CD4-positive, alpha-beta T cell treated with Interferon gamma for 1 hour (primary cell): ENCODE results near the gene SLC25A13.
A peak's percentile ranks its signal among the peaks of the same experiment; 100 is the strongest.
"Not testable (repeated sequence)": the region's sequence is repeated elsewhere in the genome, so short reads cannot be mapped to it uniquely, and the experiment has no call there.

Experiments
- DNase-seq: peaks from one replicate; pipeline ENCODE4 v3.0.0-alpha.2; 2020

Gene SLC25A13, protein sequence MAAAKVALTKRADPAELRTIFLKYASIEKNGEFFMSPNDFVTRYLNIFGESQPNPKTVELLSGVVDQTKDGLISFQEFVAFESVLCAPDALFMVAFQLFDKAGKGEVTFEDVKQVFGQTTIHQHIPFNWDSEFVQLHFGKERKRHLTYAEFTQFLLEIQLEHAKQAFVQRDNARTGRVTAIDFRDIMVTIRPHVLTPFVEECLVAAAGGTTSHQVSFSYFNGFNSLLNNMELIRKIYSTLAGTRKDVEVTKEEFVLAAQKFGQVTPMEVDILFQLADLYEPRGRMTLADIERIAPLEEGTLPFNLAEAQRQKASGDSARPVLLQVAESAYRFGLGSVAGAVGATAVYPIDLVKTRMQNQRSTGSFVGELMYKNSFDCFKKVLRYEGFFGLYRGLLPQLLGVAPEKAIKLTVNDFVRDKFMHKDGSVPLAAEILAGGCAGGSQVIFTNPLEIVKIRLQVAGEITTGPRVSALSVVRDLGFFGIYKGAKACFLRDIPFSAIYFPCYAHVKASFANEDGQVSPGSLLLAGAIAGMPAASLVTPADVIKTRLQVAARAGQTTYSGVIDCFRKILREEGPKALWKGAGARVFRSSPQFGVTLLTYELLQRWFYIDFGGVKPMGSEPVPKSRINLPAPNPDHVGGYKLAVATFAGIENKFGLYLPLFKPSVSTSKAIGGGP

DNA sequence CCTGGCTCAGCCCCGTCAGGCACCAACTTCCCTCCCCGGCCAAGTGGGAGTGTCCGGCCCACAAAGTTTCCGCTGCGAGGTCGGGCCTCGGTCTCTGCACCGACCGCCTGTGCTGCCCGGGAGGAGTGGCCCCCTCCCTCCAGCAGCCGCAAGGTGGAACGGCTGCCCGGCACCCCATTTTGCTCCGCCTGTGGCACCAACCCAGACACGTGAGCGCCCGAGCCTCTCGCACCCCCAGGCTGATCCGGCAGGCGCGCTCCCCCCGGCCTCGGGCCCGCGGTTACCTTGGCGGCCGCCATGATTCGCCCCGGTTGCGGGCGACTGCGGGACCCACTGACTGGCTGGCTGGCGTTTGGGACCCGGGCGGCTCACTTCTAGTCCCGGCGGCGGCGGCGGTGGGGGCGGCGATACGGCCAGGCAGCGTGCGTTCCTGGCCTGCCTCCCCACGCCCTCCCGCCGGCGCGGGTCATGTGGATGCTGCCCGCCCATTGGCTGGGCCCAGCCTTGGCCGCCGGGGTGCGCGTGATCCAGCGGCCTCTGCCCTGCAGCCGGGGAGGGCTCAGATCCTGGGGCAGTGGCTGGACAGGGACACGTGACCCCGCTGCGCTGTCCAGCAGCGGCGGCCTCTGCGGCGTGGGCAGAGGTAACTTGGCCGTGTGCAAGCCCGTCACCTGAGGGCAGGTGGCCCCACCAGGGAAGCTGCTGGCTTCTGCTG is at the start of gene SLC25A13:
TSS of gene SLC25A13 (minus strand) at position 441 of the 715 bp plus-strand sequence. CDS start at position 299, 142 bp downstream.
- DNase-seq = peak; percentile 74

- DNase-seq = not testable (repeated sequence)
These were observed 44.0 kb upstream of the SLC25A13 start for GRCh38 chr7:96365916-96366315.

- no peak for DNase-seq
These were observed 39.4 kb upstream of the SLC25A13 start for GRCh38 chr7:96361116-96361857.

DNA sequence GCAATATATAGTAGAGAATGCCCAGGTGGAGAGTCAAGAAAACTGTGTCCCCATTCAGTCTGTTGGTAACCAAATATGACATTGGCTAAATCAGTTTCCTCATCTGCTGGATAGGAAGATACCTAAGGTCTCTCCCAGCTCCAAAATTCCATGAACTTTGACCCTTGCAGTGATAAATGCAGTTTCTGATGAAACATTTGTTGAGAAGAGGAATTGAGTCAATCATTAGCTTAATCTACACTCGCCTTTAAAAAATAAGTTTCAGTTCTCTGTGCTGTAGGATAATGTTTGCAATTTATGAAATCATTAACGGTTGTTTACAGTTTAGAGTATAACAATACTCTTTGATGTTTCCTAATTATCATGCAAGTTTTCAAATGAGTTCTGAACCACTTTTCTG is 38.0 kb upstream of the SLC25A13 start:
- DNase-seq = no peak

- DNase-seq = not testable (repeated sequence)
These were observed 36.5 kb upstream of the SLC25A13 start for GRCh38 chr7:96358236-96358971.

DNA sequence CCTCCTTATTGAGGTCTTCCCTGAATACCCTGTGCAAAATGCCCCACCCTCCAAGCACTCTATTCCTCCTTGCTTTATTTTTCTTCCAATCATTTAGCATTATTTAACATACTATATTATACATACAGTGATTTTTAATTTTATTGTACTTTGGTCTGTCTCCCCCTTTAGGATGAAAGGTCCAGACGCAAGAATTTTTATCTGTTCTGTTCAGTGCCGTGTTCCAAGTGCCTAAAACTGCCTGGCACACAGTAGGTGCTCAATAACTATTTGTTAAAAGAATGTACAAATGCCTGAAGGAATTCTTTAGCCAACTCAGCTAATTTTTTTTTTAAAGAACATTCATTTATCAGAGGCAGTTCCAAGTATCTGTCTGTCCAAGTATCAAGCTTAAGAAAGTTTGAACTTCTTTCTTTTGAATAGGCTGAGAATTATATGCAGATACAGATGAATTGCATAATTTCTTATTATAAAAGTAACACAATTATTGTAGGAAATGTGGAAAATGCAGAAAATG is 34.1 kb upstream of the SLC25A13 start:
- DNase-seq = no peak

DNA sequence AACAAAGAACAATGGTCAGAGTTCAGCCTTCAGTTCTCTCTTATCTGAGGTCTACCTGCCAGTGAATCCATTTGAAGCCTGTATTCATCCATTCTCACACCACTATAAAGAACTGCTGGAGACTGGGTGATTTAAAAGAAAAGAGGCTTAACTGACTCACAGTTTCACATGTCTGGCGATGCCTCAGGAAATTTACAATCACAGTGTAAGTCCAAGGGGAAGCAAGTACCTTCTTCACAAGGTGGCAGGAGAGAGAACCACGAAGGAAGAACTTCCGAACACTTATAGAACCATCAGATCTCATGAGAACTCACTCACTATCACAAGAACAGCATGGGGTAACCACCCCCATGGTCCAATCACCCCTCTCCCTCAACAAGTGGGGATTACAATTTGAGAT is 33.0 kb upstream of the SLC25A13 start:
- no peak for DNase-seq

DNA sequence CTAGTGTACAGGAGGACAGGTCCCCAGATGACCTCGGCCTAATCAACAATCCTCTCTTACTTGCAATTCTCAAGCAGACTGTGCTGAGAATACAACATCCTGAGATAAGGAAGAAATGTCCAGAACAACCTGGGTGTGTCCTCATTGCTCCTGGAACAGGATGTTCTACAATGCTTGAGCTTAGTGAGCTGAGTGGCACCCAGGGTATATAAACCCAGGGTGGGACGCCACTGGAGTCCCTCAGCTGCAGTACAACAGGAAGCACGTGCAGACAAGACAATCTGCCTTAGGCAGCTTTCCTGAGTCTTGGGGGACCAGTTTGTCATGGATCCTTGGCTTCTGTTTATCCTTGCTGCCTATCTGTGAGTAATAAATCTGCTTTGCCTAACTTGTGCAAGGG is 27.7 kb upstream of the SLC25A13 start:
- DNase-seq = no peak

DNA sequence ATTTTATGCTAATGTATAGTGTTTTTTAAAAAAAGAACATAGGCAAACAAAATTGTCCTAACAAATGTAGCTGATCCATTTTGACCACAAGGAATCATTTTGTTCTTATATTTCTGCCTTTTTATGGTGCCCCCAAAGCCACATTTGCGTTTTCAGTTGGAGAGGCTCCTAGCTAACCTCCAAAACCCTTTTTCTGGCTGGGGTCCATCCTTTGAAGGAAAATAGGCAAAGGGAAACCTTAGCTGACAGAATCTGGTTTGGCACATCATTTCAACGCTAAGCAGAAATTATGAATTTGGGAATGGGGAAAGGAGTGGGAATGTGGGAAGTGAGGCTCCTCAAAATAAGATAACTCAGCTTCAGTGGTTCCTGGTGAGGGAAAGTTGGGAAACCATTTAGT is 25.6 kb upstream of the SLC25A13 start:
- no peak for DNase-seq

DNA sequence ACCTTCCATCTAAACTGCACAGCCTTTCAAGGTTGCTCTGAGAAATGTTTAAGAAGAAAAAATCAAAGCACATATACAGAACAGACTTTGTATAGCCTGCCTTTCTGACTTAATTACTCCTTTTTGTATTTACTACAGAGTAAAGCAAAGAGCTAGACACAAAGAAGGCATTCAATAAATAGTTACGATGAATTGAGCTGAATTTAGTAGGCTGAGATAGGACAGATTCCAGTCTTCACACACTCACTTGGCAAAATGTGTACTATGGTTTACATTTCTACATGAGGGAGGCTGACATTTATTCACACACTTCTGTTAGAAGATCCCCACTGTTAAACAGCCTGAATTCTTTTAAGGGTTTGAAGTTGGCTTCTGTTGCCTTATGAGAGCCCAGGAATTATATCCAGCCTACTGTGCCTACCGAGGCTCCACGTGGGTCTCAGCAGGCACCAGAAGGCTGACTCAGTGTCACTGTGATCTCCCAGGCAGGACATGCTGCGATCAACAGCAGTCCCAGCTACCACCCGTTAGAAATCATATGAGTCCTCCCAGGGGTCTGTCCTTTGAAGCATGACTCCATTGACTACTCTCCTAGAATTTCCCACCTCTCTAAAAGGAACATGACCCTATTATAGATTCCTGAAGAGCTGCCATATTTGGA is 24.5 kb upstream of the SLC25A13 start:
- no peak for DNase-seq

DNA sequence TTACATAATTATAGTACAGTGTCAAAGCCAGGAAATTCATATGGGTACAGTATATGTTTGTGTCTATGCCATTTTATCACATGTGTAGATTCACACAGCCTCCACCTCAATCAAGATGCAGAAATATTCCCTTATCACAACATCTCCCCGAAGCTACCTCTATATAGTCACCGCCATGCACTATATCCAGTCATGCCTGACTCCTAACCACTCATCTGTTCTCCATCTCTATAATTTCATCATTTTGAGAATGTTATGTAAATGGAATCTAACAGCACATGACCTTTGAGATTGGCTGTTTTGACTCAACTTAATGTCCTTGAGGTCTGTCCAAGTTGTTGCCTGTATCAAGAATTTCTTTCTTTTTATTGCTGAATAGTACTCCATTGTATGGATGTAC is 22.3 kb upstream of the SLC25A13 start:
- no peak for DNase-seq

DNA sequence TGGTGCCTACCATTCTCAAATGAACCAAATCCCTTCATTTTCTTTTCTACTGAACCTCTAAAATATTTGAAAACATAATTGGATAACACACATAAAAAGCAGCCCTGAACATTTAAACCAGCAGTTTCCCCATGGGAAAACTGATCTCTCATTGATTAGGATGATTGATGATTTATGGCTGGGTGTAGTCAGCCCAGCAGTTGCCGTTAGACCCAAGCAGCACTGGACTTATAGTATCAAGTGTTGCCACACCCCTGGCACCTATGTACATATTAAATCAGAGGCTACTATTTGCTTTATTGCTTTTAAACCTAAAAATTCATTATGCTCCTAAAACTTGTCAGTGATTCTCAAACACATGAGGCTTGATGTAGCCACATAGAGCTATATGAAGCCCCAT is 20.2 kb upstream of the SLC25A13 start:
- DNase-seq = no peak

- no peak for DNase-seq
These were observed 15.6 kb upstream of the SLC25A13 start for GRCh38 chr7:96337519-96337918.

GRCh38 chr7:96332325-96332724 is 10.4 kb upstream of the SLC25A13 start:
- DNase-seq = no peak

DNA sequence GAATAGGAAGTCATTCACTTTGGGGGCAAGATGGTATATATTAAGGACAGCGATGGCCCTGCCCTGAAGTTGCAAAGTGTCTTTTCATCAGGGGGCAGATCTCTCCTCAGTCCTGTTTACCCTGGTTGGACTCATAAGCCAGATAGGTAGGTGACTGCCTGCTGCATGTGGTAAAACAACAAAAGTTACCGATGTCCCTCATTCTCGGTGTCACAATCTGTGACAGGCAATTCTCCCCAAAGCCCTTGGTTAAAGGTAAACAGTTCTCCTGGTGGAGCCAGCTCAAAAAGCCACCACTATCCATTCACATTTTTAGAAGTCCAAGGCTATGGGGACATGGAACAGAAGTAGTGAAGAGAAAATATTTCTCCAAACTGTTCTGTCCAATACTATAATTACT is 9.9 kb upstream of the SLC25A13 start:
- no peak for DNase-seq

DNA sequence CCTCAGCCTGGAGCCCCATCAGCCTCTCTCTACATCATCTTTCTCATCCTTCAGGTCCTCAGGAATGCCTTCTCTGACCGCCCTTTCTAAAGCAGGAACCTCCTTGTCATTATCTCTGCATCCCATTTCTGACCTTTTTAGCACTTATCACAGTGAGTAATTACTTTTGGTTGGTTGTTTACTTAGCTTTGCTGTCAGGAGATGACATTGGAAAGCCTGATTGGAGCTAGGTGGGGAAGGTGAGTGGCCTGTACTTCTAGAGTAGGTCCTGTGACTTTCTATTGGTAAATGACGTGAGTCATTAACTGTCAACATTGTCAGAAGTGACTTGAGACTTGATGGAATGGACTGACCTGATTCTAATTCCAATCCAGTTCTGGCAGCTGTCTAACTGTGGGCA is 9.3 kb upstream of the SLC25A13 start:
- DNase-seq = no peak

DNA sequence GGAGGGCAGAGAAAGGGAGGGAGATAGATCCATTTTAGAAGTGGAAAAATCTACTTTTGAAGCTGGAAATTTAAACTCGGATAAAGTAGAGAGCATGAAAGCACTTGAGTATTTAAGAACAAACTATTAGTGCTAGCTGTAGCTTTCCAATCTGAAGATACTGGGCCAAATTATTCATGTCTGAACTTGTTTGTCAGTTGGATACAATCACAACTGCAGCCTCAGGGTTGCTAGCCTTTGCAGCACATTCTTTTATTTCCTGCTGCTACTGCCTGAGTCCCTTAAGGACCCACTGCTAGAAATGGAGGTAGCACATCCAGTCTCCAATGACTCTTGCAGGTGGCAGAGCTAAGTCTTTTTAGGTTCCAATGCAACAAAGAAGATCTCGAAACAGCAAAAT is 8.3 kb upstream of the SLC25A13 start:
- no peak for DNase-seq

- DNase-seq = no peak
These were observed 7.3 kb upstream of the SLC25A13 start for GRCh38 chr7:96329241-96329640.

DNA sequence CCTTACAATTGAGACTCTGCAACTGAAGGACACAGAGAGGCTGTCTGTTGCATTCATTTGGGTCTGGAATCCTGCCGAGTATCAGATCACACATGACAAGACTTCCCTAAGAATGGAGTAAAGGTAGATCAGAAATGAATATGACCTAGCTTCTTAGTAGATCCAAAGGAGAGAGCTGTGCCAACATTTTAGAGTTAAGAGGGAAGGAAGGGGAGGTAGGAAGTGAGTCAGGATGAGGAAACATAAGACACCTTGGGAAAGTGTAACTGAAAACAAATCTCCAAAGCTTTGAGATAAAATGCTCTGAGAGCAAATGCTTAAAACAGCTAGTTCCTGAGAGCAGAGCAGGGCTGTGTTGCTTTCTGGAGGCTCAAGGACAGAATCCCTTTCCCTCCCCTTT is 6.1 kb upstream of the SLC25A13 start:
- no peak for DNase-seq

DNA sequence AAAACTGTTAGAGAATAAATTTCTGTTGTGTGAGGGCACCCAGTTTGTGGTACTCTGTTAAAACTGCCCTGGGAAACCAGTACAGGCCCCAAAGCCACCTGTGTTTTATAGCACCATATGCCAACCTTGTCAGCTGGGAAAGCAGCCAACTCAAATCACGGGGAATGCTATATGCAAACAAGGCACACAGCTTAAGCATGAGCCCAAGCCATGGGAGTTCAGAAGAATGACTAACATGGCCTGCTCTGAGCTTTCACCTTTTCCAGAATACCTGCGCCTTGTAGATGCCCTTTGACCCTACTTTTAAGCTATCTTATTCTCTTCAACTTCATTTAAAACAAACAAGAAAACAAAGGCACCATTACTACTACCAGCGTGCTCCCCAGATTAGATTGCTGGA is 5.5 kb upstream of the SLC25A13 start:
- DNase-seq = no peak

GRCh38 chr7:96326752-96327151 is 4.9 kb upstream of the SLC25A13 start:
- DNase-seq = peak; percentile 46
